ENCODE data around the gene C22orf23. TPM values are rescaled to one million over a fixed set of nuclear protein-coding genes. Genes with fewer than 3 reads are reported as not detected.
"Not testable (repeated sequence)": the region's sequence is repeated elsewhere in the genome, so short reads cannot be mapped to it uniquely, and the experiment has no call there.

The C22orf23 gene
- polyA plus RNA-seq, 1 donor (not counting 4 experiments of a cell fraction or from before 2014, with no cell fraction given), result not detected

- dilution Hi-C loops (cut with MboI; ENCODE audit: extremely low pct_ligation_motif_present, low sequenced_read_pairs), result no loop called here
- Histone ChIP-seq H2AFZ (ENCODE audit: control insufficient read depth, low read length) (peak overlapping the region; percentile 98), H3K27me3 (ENCODE audit: control insufficient read depth, extremely low read depth, insufficient read depth, low read length) (no peaks in the 10 kb centered on the region), H3K4me2 (ENCODE audit: control insufficient read depth, extremely low read depth, insufficient read depth, low read depth, low read length) (peak overlapping the region; percentile 98), H3K9me3 (ENCODE audit: control insufficient read depth, low read depth, low read length) (no peaks in the 10 kb centered on the region), H3K27ac (ENCODE audit: control insufficient read depth, insufficient read depth, low read length) (peak overlapping the region; percentile 83), H3K9me1 (ENCODE audit: control insufficient read depth, extremely low read depth, insufficient read depth, low read length) (peaks cover 4% of the 10 kb centered on the region), H3K9ac (ENCODE audit: control insufficient read depth, extremely low read depth, insufficient read depth, low read length) (peak overlapping the region; percentile 96), H4K20me1 (ENCODE audit: control insufficient read depth, extremely low read depth, insufficient read depth, low read length) (no peaks in the 10 kb centered on the region), H3K4me1 (ENCODE audit: control insufficient read depth, extremely low read depth, insufficient read depth, low read length) (peaks cover 15% of the 10 kb centered on the region), H3K4me3 (ENCODE audit: control insufficient read depth in 2 of 3, extremely low read depth in 1 of 3, insufficient read depth in 2 of 3, low read depth in 1 of 3, low read length in 3 of 3) (peak overlapping the region; percentile 92 to 100 (median 95)), H3K79me2 (ENCODE audit: control insufficient read depth, insufficient read depth, low read length) (peaks cover 20% of the 10 kb centered on the region), H3K36me3 (ENCODE audit: control insufficient read depth in 2 of 2, extremely low read depth in 1 of 2, insufficient read depth in 2 of 2, low read length in 2 of 2) (peaks cover 11 to 12% of the 10 kb centered on the region in 2 experiments)
- TF ChIP-seq EZH2 (IDR thresholded peaks at IDR 0.05; ENCODE audit: low read length) (no peak), CTCF (optimal IDR thresholded peaks at IDR 0.05 in 1 of 3, IDR thresholded peaks at IDR 0.05 in 1 of 3, conservative IDR thresholded peaks at IDR 0.05 in 1 of 3; ENCODE audit: extremely low read depth in 1 of 3, insufficient read depth in 2 of 3, low read length in 3 of 3) (no peak)
- DNase-seq (ENCODE audit: low read depth, low spot score), result no peak
- FAIRE-seq, result no peak
Observed at GRCh38 chr22:37953062-37953436, 352 bp downstream of the C22orf23 start.

- H2AFZ ChIP-seq (ENCODE audit: control insufficient read depth, low read length); H4K20me1 ChIP-seq (ENCODE audit: control insufficient read depth, extremely low read depth, insufficient read depth, low read length); dilution Hi-C loops (cut with MboI; ENCODE audit: extremely low pct_ligation_motif_present, low sequenced_read_pairs); H3K9me1 ChIP-seq (ENCODE audit: control insufficient read depth, extremely low read depth, insufficient read depth, low read length); DNase-seq (ENCODE audit: low read depth, low spot score); H3K27me3 ChIP-seq (ENCODE audit: control insufficient read depth, extremely low read depth, insufficient read depth, low read length); H3K9me3 ChIP-seq (ENCODE audit: control insufficient read depth, low read depth, low read length); H3K27ac ChIP-seq (ENCODE audit: control insufficient read depth, insufficient read depth, low read length); FAIRE-seq: not testable (repeated sequence)
- Histone ChIP-seq H3K4me2 (ENCODE audit: control insufficient read depth, extremely low read depth, insufficient read depth, low read depth, low read length) (peak overlapping the region; percentile 98), H3K79me2 (ENCODE audit: control insufficient read depth, insufficient read depth, low read length) (peaks cover 20% of the 10 kb centered on the region), H3K4me3 (ENCODE audit: control insufficient read depth in 2 of 3, extremely low read depth in 1 of 3, insufficient read depth in 2 of 3, low read depth in 1 of 3, low read length in 3 of 3) (peak overlapping the region; percentile 92 to 100 (median 95)), H3K4me1 (ENCODE audit: control insufficient read depth, extremely low read depth, insufficient read depth, low read length) (peaks cover 15% of the 10 kb centered on the region), H3K36me3 (ENCODE audit: control insufficient read depth in 2 of 2, extremely low read depth in 1 of 2, insufficient read depth in 2 of 2, low read length in 2 of 2) (peaks cover 8 to 10% of the 10 kb centered on the region in 2 experiments), H3K9ac (ENCODE audit: control insufficient read depth, extremely low read depth, insufficient read depth, low read length) (peak overlapping the region; percentile 96)
Observed at GRCh38 chr22:37952629-37953028, 772 bp downstream of the C22orf23 start.

GRCh38 chr22:37951305-37951704 is 2.1 kb downstream of the C22orf23 start:
- peaks cover 4% of the 10 kb centered on the region for H3K9me1 ChIP-seq (ENCODE audit: control insufficient read depth, extremely low read depth, insufficient read depth, low read length)
- H4K20me1 ChIP-seq (ENCODE audit: control insufficient read depth, extremely low read depth, insufficient read depth, low read length), result no peaks in the 10 kb centered on the region
- no peaks in the 10 kb centered on the region for H3K27me3 ChIP-seq (ENCODE audit: control insufficient read depth, extremely low read depth, insufficient read depth, low read length)
- dilution Hi-C loops (cut with MboI; ENCODE audit: extremely low pct_ligation_motif_present, low sequenced_read_pairs), result no loop called here
- FAIRE-seq (no peak), DNase-seq (ENCODE audit: low read depth, low spot score) (no peak)
- no peaks in the 10 kb centered on the region for H3K36me3 ChIP-seq (ENCODE audit: control insufficient read depth in 2 of 2, extremely low read depth in 1 of 2, insufficient read depth in 2 of 2, low read length in 2 of 2)
- no peak overlapping the region for H3K4me3 ChIP-seq (ENCODE audit: control insufficient read depth in 2 of 3, extremely low read depth in 1 of 3, insufficient read depth in 2 of 3, low read depth in 1 of 3, low read length in 3 of 3)
- H3K27ac ChIP-seq (ENCODE audit: control insufficient read depth, insufficient read depth, low read length), result no peak overlapping the region
- no peak overlapping the region for H3K9ac ChIP-seq (ENCODE audit: control insufficient read depth, extremely low read depth, insufficient read depth, low read length)
- H3K4me2 ChIP-seq (ENCODE audit: control insufficient read depth, extremely low read depth, insufficient read depth, low read depth, low read length), result no peak overlapping the region
- no peak for TF ChIP-seq EZH2 (IDR thresholded peaks at IDR 0.05; ENCODE audit: low read length)
- TF ChIP-seq CTCF (optimal IDR thresholded peaks at IDR 0.05 in 1 of 3, IDR thresholded peaks at IDR 0.05 in 1 of 3, conservative IDR thresholded peaks at IDR 0.05 in 1 of 3; ENCODE audit: extremely low read depth in 1 of 3, insufficient read depth in 2 of 3, low read length in 3 of 3), result peak in 1 of 3 experiments; percentile 19
- H3K4me1 ChIP-seq (ENCODE audit: control insufficient read depth, extremely low read depth, insufficient read depth, low read length), result peaks cover 15% of the 10 kb centered on the region
- H3K9me3 ChIP-seq (ENCODE audit: control insufficient read depth, low read depth, low read length), result no peaks in the 10 kb centered on the region
- H3K79me2 ChIP-seq (ENCODE audit: control insufficient read depth, insufficient read depth, low read length), result peaks cover 20% of the 10 kb centered on the region
- no peak overlapping the region for H2AFZ ChIP-seq (ENCODE audit: control insufficient read depth, low read length)

GRCh38 chr22:37947142-37947795 is 6.1 kb downstream of the C22orf23 start:
- H3K27ac ChIP-seq (ENCODE audit: control insufficient read depth, insufficient read depth, low read length); H3K9me1 ChIP-seq (ENCODE audit: control insufficient read depth, extremely low read depth, insufficient read depth, low read length); H3K27me3 ChIP-seq (ENCODE audit: control insufficient read depth, extremely low read depth, insufficient read depth, low read length); FAIRE-seq; dilution Hi-C loops (cut with MboI; ENCODE audit: extremely low pct_ligation_motif_present, low sequenced_read_pairs); H3K79me2 ChIP-seq (ENCODE audit: control insufficient read depth, insufficient read depth, low read length); H3K9me3 ChIP-seq (ENCODE audit: control insufficient read depth, low read depth, low read length); H3K9ac ChIP-seq (ENCODE audit: control insufficient read depth, extremely low read depth, insufficient read depth, low read length); DNase-seq (ENCODE audit: low read depth, low spot score); H3K4me2 ChIP-seq (ENCODE audit: control insufficient read depth, extremely low read depth, insufficient read depth, low read depth, low read length); H3K4me1 ChIP-seq (ENCODE audit: control insufficient read depth, extremely low read depth, insufficient read depth, low read length); H2AFZ ChIP-seq (ENCODE audit: control insufficient read depth, low read length); H3K4me3 ChIP-seq (ENCODE audit: control insufficient read depth in 2 of 3, extremely low read depth in 1 of 3, insufficient read depth in 2 of 3, low read depth in 1 of 3, low read length in 3 of 3): not testable (repeated sequence)
- H3K36me3 ChIP-seq (ENCODE audit: control insufficient read depth in 2 of 2, extremely low read depth in 1 of 2, insufficient read depth in 2 of 2, low read length in 2 of 2), result peaks cover 10 to 12% of the 10 kb centered on the region in 2 experiments
- peaks cover 11% of the 10 kb centered on the region for H4K20me1 ChIP-seq (ENCODE audit: control insufficient read depth, extremely low read depth, insufficient read depth, low read length)
